ENCODE data around the gene SLC5A11.
"Not testable (repeated sequence)": the region's sequence is repeated elsewhere in the genome, so short reads cannot be mapped to it uniquely, and the experiment has no call there.

Gene SLC5A11

DNA sequence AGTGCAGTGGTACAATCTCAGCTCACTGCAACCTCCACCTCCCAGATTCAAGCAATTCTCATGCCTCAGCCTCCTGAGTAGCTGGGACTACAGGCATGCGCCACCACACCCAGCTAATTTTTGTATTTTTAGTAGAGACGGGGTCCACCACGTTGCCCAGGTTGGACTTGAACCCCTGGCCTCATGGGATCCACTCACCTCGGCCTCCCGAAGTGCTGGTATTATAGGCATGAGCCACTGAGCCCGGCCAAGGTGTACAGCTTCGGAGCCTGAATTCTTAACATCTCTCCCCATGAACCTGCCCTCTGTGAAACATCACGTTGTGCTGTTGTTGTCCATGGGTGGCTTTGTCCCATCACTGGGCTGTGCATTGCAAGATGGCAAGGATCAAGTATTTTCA, 11.1 kb downstream of the SLC5A11 start:
- not testable (repeated sequence) for DNase-seq (ENCODE audit: low read depth in 3 of 3, low spot score in 1 of 3)

DNA sequence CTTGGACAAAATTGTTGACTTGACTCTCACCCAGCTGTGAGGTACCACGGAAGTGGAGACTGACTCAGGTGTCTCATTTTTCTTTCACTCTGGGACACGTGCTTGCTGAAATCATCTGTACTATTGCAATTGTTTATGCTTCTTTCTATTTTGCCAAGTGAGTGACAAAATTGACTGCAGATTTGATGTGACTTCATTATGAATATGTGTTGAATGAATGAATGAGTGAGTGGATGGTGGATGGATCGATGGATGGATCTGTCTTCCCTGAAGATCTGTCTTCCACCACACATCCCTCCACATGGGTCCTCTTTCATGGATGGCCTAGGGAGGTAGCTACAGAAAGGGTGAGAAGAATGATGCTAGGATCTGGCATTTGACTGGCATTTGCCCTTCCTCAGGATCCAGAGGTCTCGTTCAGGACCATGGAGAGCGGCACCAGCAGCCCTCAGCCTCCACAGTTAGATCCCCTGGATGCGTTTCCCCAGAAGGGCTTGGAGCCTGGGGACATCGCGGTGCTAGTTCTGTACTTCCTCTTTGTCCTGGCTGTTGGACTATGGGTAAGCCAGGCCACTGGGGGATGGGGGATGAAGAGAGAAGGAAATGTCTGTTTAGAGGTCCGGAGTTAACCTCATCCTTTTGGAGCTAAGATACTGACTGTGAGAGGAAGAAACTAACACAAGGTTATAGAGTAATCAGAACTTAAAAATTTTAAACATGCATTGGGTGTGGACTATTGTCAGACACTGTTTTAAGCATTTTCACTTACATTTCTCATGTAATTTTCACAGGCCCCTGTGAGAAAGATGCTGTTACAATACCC, 12.7 kb downstream of the SLC5A11 start:
- peak in 1 of 3 donors; percentile 17 for DNase-seq (ENCODE audit: low read depth in 3 of 3, low spot score in 1 of 3)

- DNase-seq (ENCODE audit: low read depth in 3 of 3, low spot score in 1 of 3): no peak
Measured at GRCh38 chr16:24861461-24861860, 15.7 kb downstream of the SLC5A11 start.

DNA sequence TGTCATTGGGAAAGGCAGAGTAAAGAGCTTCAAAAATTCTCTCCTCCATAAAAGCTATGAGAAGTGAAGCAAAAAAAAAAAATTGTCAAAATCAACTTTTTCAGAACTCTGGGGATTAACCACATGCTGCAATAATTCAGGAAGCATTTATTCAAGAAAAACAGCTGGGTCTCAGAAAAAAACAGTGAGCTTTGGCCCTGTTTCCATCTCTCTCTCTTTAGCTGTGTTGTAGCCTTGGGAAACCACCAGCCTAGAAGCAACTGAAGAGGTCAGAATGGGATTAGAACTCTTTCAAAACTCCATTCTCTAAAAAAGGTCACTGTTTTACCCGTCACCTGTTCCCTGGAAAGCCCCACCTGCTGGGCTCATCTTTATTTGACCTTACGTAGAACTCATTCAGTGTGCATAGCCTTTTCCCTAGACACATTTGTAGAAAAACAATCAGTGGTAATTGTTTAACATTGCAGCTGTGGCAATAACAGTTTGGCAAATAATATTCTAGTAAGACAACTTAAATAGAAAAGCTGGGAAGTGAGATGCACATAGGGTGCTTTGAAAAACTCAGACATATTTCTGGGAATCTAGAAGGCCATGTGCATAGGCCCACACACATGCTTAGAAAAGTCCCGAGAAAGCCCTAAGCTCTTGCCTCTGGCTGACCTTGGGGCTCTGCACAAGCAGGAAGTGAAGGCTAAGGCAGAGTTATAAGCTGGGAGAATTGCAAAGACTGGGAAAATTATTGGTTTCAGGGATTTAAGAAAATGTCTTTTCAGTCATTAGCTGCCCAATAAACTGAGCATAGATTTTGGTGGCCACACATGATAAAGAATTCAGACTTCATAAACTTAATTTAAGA, 18.0 kb downstream of the SLC5A11 start:
- DNase-seq (ENCODE audit: low read depth in 3 of 3, low spot score in 1 of 3): no peak

- DNase-seq (ENCODE audit: low read depth in 3 of 3, low spot score in 1 of 3): no peak
Measured at GRCh38 chr16:24869033-24869432, 23.3 kb downstream of the SLC5A11 start.

DNA sequence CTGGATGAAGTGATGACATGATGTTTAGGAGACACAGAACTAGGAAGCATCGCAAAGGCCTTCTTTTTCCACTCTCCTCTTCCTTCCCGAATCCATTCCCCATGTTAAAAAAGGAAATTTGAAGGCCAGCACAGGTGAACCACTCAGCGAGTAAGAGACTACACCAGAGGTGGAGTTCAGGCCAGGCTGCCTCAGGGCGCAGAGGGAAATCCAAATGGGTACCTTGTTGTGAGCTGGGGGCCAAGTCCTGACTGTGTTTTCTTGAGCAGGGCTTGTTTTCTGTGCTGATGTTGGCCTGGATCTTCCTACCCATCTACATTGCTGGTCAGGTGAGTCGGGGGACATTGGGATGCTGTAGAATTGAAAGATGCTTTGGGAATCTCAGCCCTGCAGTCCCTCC, 26.1 kb downstream of the SLC5A11 start:
- DNase-seq (ENCODE audit: low read depth in 3 of 3, low spot score in 1 of 3): no peak

DNA sequence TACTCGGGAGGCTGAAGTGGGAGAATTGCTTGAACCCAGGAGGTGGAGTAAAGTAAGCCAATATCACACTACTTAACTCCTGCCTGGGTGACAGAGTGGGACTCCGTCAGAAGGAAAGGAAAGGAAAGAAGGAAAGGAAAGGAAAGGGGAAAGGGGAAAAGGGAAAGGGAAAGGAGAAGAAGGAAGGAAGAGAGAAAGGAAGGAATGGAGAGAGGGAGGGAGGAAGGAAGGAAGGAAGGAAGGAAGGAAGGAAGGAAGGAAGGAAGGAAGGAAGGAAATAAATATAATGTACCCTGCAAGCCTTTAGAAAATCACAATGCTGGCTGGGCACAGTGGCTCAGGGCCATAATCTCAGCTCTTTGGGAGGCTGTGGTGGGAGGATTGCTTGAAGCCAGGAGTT, 27.3 kb downstream of the SLC5A11 start:
- DNase-seq (ENCODE audit: low read depth in 3 of 3, low spot score in 1 of 3): no peak

GRCh38 chr16:24875466-24875865, 29.7 kb downstream of the SLC5A11 start:
- DNase-seq (ENCODE audit: low read depth in 3 of 3, low spot score in 1 of 3): no peak

- no peak for DNase-seq (ENCODE audit: low read depth in 3 of 3, low spot score in 1 of 3)
Measured at GRCh38 chr16:24876231-24876630, 30.5 kb downstream of the SLC5A11 start.

DNA sequence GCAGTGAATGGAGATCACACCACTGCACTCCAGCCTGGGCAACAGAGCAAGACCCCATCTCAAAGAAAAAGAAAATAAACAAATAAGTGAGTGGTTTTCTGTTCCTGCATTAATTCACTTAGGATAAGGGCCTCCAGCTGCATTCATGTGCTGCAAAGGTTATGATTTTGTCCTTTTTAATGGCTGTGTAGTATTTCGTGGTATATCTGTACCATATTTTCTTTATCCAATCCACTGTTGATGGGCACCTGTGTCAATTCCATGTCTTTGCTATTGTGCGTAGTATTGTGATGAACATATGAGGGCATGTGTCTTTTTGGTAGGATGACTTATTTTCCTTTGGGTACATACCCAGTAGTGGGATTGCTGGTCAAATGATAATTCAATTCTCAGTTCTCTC, 33.9 kb downstream of the SLC5A11 start:
- DNase-seq (ENCODE audit: low read depth in 3 of 3, low spot score in 1 of 3): no peak

GRCh38 chr16:24883714-24884151, 38.0 kb downstream of the SLC5A11 start:
- no peak for DNase-seq (ENCODE audit: low read depth in 3 of 3, low spot score in 1 of 3)

- no peak for DNase-seq (ENCODE audit: low read depth in 3 of 3, low spot score in 1 of 3)
Measured at GRCh38 chr16:24887472-24887871, 41.7 kb downstream of the SLC5A11 start.

DNA sequence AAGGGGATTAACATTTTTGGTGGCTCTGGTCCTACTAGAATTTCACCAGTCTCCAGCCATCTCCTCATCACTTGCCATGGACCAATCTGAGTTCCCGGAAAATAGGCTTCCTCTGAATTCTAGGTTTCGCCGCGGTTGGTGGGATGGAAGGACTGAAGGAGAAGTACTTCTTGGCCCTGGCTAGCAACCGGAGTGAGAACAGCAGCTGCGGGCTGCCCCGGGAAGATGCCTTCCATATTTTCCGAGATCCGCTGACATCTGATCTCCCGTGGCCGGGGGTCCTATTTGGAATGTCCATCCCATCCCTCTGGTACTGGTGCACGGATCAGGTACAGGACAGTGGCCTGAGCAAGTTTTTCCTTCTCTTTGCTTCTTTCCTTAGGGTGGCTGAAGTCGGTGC, 45.0 kb downstream of the SLC5A11 start:
- no peak for DNase-seq (ENCODE audit: low read depth in 3 of 3, low spot score in 1 of 3)

DNA sequence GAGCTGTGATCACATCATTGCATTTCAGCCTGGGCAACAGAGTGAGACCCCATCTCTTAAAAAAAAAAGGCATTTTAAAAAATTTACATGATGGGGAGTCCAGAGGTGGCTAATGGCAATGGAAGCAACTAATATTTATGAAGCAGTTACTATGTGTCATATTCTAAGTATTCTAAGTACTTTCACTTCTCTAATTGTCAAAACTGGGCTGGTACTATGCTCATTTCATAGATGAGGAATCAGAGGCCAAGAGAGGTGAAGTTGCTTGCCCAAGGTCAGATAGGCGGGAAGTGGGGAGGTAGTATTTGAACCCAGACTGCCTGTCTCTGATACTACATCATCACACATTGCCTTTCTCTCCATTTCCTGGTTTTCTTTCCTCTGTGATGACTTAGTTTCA, 50.7 kb downstream of the SLC5A11 start:
- DNase-seq (ENCODE audit: low read depth in 3 of 3, low spot score in 1 of 3): no peak

DNA sequence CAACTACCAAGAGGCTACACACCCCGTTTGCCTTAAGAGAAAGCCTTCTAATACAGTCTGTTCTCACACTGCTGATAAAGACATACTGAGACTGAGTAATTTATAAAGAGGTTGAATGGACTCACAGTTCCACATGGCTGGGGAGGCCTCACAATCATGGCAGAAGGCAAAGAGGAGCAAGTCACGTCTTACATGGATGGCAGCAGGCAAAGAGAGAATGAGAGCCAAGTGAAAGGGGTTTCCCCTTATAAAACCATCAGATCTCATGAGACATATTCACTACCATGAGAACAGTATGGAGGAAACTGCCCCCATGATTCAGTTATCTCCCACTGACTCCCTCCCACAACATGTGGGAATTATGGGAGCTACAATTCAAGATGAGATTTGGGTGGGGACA, 51.8 kb downstream of the SLC5A11 start:
- not testable (repeated sequence) for DNase-seq (ENCODE audit: low read depth in 3 of 3, low spot score in 1 of 3)

GRCh38 chr16:24900230-24900629, 54.5 kb downstream of the SLC5A11 start:
- DNase-seq (ENCODE audit: low read depth in 3 of 3, low spot score in 1 of 3): no peak

DNA sequence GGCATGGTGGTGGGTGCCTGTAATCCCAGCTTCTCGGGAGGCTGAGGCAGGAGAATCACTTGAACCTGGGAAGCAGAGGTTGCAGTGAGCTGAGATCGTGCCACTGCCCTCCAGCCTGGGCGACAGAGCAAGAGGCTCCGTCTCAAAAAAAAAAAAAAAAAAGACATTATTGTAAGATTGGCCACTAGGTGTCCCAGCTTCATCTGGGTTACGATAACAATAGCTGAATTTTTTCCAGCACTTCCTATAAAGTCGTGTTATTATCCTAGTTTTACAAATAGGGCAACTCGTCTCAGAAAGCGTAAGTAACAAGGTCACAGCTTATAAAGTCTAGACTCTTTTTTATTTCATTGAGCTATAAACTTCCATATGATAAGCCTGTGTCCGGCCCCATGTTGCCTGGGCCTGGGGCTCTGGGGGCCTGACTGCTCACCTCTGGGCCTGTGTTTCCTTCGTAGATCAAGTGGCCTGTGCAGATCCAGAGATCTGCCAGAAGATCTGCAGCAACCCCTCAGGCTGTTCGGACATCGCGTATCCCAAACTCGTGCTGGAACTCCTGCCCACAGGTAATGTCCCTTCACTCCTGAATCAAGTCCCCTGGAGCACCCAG, 60.5 kb downstream of the SLC5A11 start:
- no peak for DNase-seq (ENCODE audit: low read depth in 3 of 3, low spot score in 1 of 3)

- no peak for DNase-seq (ENCODE audit: low read depth in 3 of 3, low spot score in 1 of 3)
Measured at GRCh38 chr16:24906901-24907300, 61.1 kb downstream of the SLC5A11 start.

GRCh38 chr16:24908716-24909115, 63.0 kb downstream of the SLC5A11 start:
- no peak for DNase-seq (ENCODE audit: low read depth in 3 of 3, low spot score in 1 of 3)

- DNase-seq (ENCODE audit: low read depth in 3 of 3, low spot score in 1 of 3): no peak
Measured at GRCh38 chr16:24909856-24910255, 64.1 kb downstream of the SLC5A11 start.

- no peak for DNase-seq (ENCODE audit: low read depth in 3 of 3, low spot score in 1 of 3)
Measured at GRCh38 chr16:24915019-24915418, 69.3 kb downstream of the SLC5A11 start.

GRCh38 chr16:24915576-24915975, 69.8 kb downstream of the SLC5A11 start:
- no peak for DNase-seq (ENCODE audit: low read depth in 3 of 3, low spot score in 1 of 3)

All from stimulated activated CD4-positive, alpha-beta T cell treated with anti-CD3 and anti-CD28 coated beads, TNF-alpha, amount 100 ng/mL, for 1 hour (primary cell).